HEK293 (cell line): ENCODE results near the gene SAP25.

ENCODE experiments used
- CTCF ChIA-PET: fragments of 350-600 bp; formaldehyde crosslinking; extraction: SDS; loops from one replicate; lab custom pipeline; 2021; ENCODE audit warnings: antibody characterized with exemption; lab: Yijun Ruan, JAX
- POLR2A ChIA-PET: fragments of 300-600 bp; formaldehyde crosslinking; extraction: SDS; loops from one replicate; lab custom pipeline; 2020; ENCODE audit warnings: antibody characterized with exemption, inconsistent platforms; lab: Yijun Ruan, JAX
- H3K27ac ChIP-seq: fragments of 200-500 bp; sonication (Bioruptor generic); 2 replicates; pipeline ENCODE4 v1.5.1; 2014; ENCODE audit warnings: low read depth, low read length, control low read depth, inconsistent platforms; ENCODE audit errors: extremely low read depth
- H3K36me3 ChIP-seq, 2 experiments: fragments of 200-500 bp in 1 of 2; sonication (Bioruptor generic) in 1 of 2; 1 replicate in 1 of 2; 2 replicates in 1 of 2; pipeline ENCODE4 v1.5.1; 2014 to 2017; ENCODE audit warnings: inconsistent platforms in 2 of 2, low read length in 2 of 2; ENCODE audit not compliant: control insufficient read depth in 2 of 2, insufficient read depth in 1 of 2
- H3K4me1 ChIP-seq: fragments of 200-500 bp; sonication (Bioruptor generic); 2 replicates; pipeline ENCODE4 v1.5.1; 2014; ENCODE audit warnings: mild to moderate bottlenecking, low read length, inconsistent platforms; ENCODE audit not compliant: control insufficient read depth, insufficient read depth
- H3K4me3 ChIP-seq: 2 replicates; pipeline ENCODE4 v1.5.1; 2011; ENCODE audit warnings: low read depth, mild to moderate bottlenecking, control low read depth, low read length, moderate library complexity
- H3K9me3 ChIP-seq: fragments of 200-500 bp; sonication (Bioruptor generic); 2 replicates; pipeline ENCODE4 v1.5.1; 2014; ENCODE audit warnings: low read depth, low read length, inconsistent platforms; ENCODE audit not compliant: control insufficient read depth, insufficient read depth
- BCL11B ChIP-seq: fragments of 450-650 bp; formaldehyde crosslinking; IDR thresholded peaks from 2 replicates; pipeline ENCODE4 v1.5.1; 2016; ENCODE audit warnings: low read depth, missing biosample characterization, missing genetic modification characterization
- PBX3 ChIP-seq: sonication (generic); formaldehyde crosslinking; IDR thresholded peaks from 2 replicates; pipeline ENCODE4 v1.8.1; 2022; ENCODE audit warnings: mild to moderate bottlenecking, moderate library complexity, missing genetic modification reagents
- PRDM10 ChIP-seq: fragments of 450-650 bp; formaldehyde crosslinking; IDR thresholded peaks from 2 replicates; pipeline ENCODE4 v1.5.1; 2016; ENCODE audit warnings: missing biosample characterization, missing genetic modification characterization
- SCRT1 ChIP-seq: fragments of 450-650 bp; formaldehyde crosslinking; IDR thresholded peaks from 2 replicates; pipeline ENCODE4 v1.5.1; 2016; ENCODE audit warnings: missing biosample characterization, missing genetic modification characterization, borderline replicate concordance
- SCRT2 ChIP-seq: fragments of 450-650 bp; formaldehyde crosslinking; IDR thresholded peaks from 2 replicates; pipeline ENCODE4 v1.5.1; 2016; ENCODE audit warnings: missing biosample characterization, missing genetic modification characterization
- ZNF114 ChIP-seq: fragments of 450-650 bp; formaldehyde crosslinking; IDR thresholded peaks from 2 replicates; pipeline ENCODE4 v1.5.0; 2017; ENCODE audit warnings: missing biosample characterization, missing genetic modification characterization
- ZNF157 ChIP-seq: fragments of 450-650 bp; formaldehyde crosslinking; IDR thresholded peaks from 2 replicates; pipeline ENCODE4 v1.5.1; 2016; ENCODE audit warnings: missing biosample characterization, missing genetic modification characterization
- ZNF23 ChIP-seq: fragments of 450-650 bp; formaldehyde crosslinking; IDR thresholded peaks from 2 replicates; pipeline ENCODE4 v1.5.1; 2016; ENCODE audit warnings: missing biosample characterization, missing genetic modification characterization, borderline replicate concordance
- ZNF274 ChIP-seq, 2 experiments: fragments of 200-500 bp in 1 of 2; fragments of 450-650 bp in 1 of 2; sonication (Bioruptor generic) in 1 of 2; formaldehyde crosslinking in 1 of 2; IDR thresholded peaks; 2 replicates each; pipeline versions ENCODE4 v1.5.1 to v1.6.1; 2014 to 2016; ENCODE audit warnings: borderline replicate concordance in 1 of 2, inconsistent platforms in 1 of 2, low read length in 1 of 2, missing biosample characterization in 1 of 2, missing genetic modification characterization in 1 of 2
- ZNF341 ChIP-seq: fragments of 450-650 bp; formaldehyde crosslinking; IDR thresholded peaks from 2 replicates; pipeline ENCODE4; 2016; ENCODE audit warnings: low read depth, missing biosample characterization, missing genetic modification characterization
- ZNF426 ChIP-seq: fragments of 450-650 bp; formaldehyde crosslinking; IDR thresholded peaks from 2 replicates; pipeline ENCODE4 v1.5.1; 2017; ENCODE audit warnings: missing biosample characterization, missing genetic modification characterization, mild to moderate bottlenecking, inconsistent platforms, moderate library complexity
- ZNF600 ChIP-seq: fragments of 450-650 bp; formaldehyde crosslinking; IDR thresholded peaks from 2 replicates; pipeline ENCODE4 v1.5.1; 2016; ENCODE audit warnings: missing biosample characterization, missing genetic modification characterization
- ZNF76 ChIP-seq: fragments of 450-650 bp; formaldehyde crosslinking; IDR thresholded peaks from 2 replicates; pipeline ENCODE4; 2016; ENCODE audit warnings: low read depth, missing biosample characterization, missing genetic modification characterization, borderline replicate concordance
- ZNF777 ChIP-seq: fragments of 450-650 bp; formaldehyde crosslinking; IDR thresholded peaks from 2 replicates; pipeline ENCODE4 v1.5.1; 2017; ENCODE audit warnings: missing biosample characterization, missing genetic modification characterization, borderline replicate concordance
- TF ChIP-seq, protein P1 (sequence below): fragments of 450-650 bp; formaldehyde crosslinking; IDR thresholded peaks from 2 replicates; pipeline ENCODE4 v1.5.1; 2017; ENCODE audit warnings: missing biosample characterization, missing genetic modification characterization

SAP25 gene

DNA sequence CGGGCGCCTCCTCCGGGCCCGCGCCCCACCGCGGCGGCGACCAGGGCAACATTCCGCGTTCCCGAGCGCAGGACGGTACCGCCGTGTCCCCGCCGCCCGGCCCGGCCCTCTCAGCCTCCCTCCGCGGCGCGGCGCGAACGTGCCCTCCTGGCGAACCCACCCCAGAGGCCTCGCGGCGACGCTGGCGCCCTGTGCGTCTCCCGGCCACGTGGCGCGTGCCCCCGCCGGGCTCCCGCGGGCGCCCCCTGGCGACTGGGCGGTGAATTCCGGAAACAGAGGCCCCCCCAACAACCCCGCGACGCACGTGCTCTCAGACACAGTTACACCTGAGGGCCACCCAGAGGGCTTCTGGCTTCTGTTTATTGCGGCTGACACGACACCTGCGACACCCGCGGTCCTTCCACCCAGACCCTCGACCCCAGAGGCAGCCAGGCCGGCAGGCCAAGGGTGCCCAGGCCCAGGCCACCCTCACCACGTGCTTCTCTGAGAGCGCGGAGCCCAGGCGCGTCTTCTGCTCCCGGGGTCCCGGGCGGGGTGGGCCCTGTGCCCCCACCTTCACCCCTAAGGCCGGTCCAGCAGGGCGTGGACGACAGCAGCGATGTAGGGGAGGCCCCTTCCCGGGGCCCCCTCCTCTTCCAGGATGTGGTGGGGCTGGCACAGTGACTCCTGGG, at the start of gene SAP25:
SAP25 (minus strand) TSS at position 210 of the 671 bp plus-strand sequence; CDS start at position 52, 158 bp downstream.
- peaks cover 2% of the 10 kb centered on the region; the same call in 1 of the 2 replicates for H3K4me1 ChIP-seq
- no peak within 1 kb of the TSS for H3K27ac ChIP-seq
- CTCF ChIA-PET: no interaction called here
- no peak for TF ChIP-seq ZNF426 (tag by site-specific recombination)
- TF ChIP-seq ZNF114 (tag by site-specific recombination): no peak
- TF ChIP-seq BCL11B (tag by site-specific recombination): 0 out of 2 replicates have a peak, but pooled peaks have one; percentile 25
- no peaks in the 10 kb centered on the region for H3K9me3 ChIP-seq
- H3K36me3 ChIP-seq: peaks cover 0 to 26% of the 10 kb centered on the region in 2 experiments; a peak in 1 of 3 replicates
- POLR2A ChIA-PET: interaction anchor here (0.6 to 1.7 kb wide), 3 partner anchors 12 to 74 kb away, joined by 4 to 10 read pairs (median 4); partner anchors contain the start of genes FBXO24 and LRCH4
- no peak within 1 kb of the TSS for H3K4me3 ChIP-seq

DNA sequence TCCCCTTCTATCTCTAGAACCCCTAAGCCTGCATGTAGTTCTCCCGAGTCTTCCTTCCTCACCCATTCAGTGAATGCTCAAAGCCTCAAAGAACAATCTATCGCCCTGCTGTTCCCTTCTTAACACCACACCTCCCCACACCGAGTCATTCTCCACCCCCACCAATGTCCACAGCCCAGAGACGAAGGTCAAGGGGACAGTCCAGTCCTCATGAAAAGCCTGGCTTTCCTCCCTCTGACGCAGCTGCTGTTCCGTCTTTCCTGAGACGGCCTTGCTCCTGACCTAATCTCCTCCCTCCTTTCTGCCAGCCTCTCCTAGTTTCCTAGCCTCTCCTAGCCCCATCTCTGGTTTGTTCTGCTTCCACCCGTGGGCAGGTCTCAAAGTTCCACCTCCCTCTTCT, 47.9 kb upstream of the SAP25 start:
- H3K4me1 ChIP-seq: no peaks in the 10 kb centered on the region
- H3K9me3 ChIP-seq: no peaks in the 10 kb centered on the region
- no peak overlapping the region for H3K27ac ChIP-seq
- H3K4me3 ChIP-seq: no peak overlapping the region
- TF ChIP-seq ZNF76 (no peak), PBX3 (CRISPR knock-in tag) (no peak), ZNF341 (tag by site-specific recombination) (peak; percentile 66)
- no peaks in the 10 kb centered on the region for H3K36me3 ChIP-seq
- ChIA-PET CTCF (interaction anchor here (2.4 kb wide), 1 partner anchor 70 kb away, joined by 10 read pairs; no protein-coding TSS in a partner anchor), POLR2A (no interaction called here)

DNA sequence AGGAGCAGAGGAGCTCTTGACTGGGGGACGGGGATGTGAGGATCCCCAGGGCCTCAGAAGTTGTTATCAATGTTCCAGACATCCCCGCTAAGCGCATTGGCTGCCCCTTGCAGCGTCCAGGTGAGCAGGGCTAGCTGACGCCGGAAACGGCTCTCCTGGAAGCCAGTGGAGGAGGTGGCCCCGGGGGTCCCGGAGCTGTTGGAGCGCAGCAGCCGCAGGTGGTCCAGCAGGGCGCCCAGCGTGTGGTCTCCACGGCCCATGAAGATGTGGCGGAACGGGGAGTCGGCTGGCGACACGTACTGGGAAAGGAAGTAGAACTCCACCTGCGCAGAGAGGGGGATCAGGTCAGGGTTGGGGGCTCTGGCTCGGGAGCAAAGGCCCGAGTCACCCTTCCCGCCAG, 47.1 kb upstream of the SAP25 start:
- no peak overlapping the region for H3K4me3 ChIP-seq
- ChIA-PET POLR2A (no interaction called here), CTCF (interaction anchor here (1.4 to 2.4 kb wide), 2 partner anchors 12 to 71 kb away, joined by 3 to 10 read pairs; no protein-coding TSS in a partner anchor)
- no peaks in the 10 kb centered on the region for H3K9me3 ChIP-seq
- H3K36me3 ChIP-seq: no peaks in the 10 kb centered on the region
- no peak overlapping the region for H3K27ac ChIP-seq
- H3K4me1 ChIP-seq: no peaks in the 10 kb centered on the region
- TF ChIP-seq ZNF23 (tag by site-specific recombination) (no peak), ZNF600 (tag by site-specific recombination) (peak; percentile 36; the same call in 1 of the 2 replicates), ZNF274 (IDR thresholded peaks at IDR 0.05; ENCODE audit: low read length) (no peak), ZNF274 (tag by site-specific recombination; IDR thresholded peaks at IDR 0.05; ENCODE audit: borderline replicate concordance) (no peak), ZNF157 (no peak)
- TF ChIP-seq, protein P1, sequence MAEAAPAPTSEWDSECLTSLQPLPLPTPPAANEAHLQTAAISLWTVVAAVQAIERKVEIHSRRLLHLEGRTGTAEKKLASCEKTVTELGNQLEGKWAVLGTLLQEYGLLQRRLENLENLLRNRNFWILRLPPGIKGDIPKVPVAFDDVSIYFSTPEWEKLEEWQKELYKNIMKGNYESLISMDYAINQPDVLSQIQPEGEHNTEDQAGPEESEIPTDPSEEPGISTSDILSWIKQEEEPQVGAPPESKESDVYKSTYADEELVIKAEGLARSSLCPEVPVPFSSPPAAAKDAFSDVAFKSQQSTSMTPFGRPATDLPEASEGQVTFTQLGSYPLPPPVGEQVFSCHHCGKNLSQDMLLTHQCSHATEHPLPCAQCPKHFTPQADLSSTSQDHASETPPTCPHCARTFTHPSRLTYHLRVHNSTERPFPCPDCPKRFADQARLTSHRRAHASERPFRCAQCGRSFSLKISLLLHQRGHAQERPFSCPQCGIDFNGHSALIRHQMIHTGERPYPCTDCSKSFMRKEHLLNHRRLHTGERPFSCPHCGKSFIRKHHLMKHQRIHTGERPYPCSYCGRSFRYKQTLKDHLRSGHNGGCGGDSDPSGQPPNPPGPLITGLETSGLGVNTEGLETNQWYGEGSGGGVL: no peak

- H3K36me3 ChIP-seq: no peaks in the 10 kb centered on the region
- POLR2A ChIA-PET: interaction anchor here (0.9 kb wide), 1 partner anchor 35 kb away, joined by 3 read pairs; the partner anchor contains the start of genes FBXO24 and LRCH4
- TF ChIP-seq PRDM10 (tag by site-specific recombination): no peak
- peak; percentile 78 for TF ChIP-seq SCRT1 (tag by site-specific recombination)
- TF ChIP-seq ZNF777: no peak
- TF ChIP-seq SCRT2 (tag by site-specific recombination): peak; percentile 85
- TF ChIP-seq, all 188 proteins: peak for 2
- no peaks in the 10 kb centered on the region for H3K4me1 ChIP-seq
- H3K27ac ChIP-seq: no peak overlapping the region
- H3K4me3 ChIP-seq: no peak overlapping the region
- CTCF ChIA-PET: interaction anchor here (0.6 to 2.4 kb wide), 4 partner anchors 12 to 108 kb away, joined by 3 to 10 read pairs (median 3); no protein-coding TSS in a partner anchor
- no peaks in the 10 kb centered on the region for H3K9me3 ChIP-seq
Measured at GRCh38 chr7:100620239-100620638, 46.5 kb upstream of the SAP25 start.
